A549 (cell line): Measurements from ENCODE around the gene MYO10. TPM values are rescaled to one million over a fixed set of nuclear protein-coding genes. Genes with fewer than 3 reads are reported as not detected.
A peak's percentile ranks its signal among the peaks of the same experiment; 100 is the strongest.

Experiments used
- ATAC-seq, 2 experiments: fragments of 200-7000 bp in 1 of 2; fragments of >200 bp in 1 of 2; cut with Nextera tagmentation in 1 of 2; cut with Tn5 transposase in 1 of 2; 3 replicates each; pipeline versions ENCODE4 v1.8.0 to v1.9.1; 2018 to 2020; ENCODE audit warnings: mild to moderate bottlenecking in 1 of 2, moderate library complexity in 1 of 2
- CTCF ChIA-PET: fragments of 300-600 bp; sonication (Branson Sonifier 250); formaldehyde crosslinking; extraction: SDS; loops from one replicate; lab custom pipeline; 2021; ENCODE audit warnings: antibody characterized with exemption, inconsistent platforms; lab: Yijun Ruan, JAX
- POLR2A ChIA-PET: fragments of 350-600 bp; formaldehyde crosslinking; extraction: SDS; loops from one replicate; lab custom pipeline; 2021; ENCODE audit warnings: antibody characterized with exemption, inconsistent platforms; lab: Yijun Ruan, JAX
- DNase-seq, 2 experiments: peaks; one replicate each; pipeline versions ENCODE4 v3.0.0 to v3.0.0-alpha.2; 2011 to 2016; ENCODE audit warnings: low read depth in 1 of 2, low spot score in 1 of 2
- FAIRE-seq: peaks from 2 replicates; lab custom pipeline; 2011; peaks lifted over from hg19 to GRCh38; lab: Jason Lieb, UNC
- H3K27ac ChIP-seq, 2 experiments: fragments of >200 bp; sonication (Bioruptor Twin); formaldehyde crosslinking; 3 replicates each; pipeline ENCODE4 v1.5.1; 2016 to 2017
- H3K4me1 ChIP-seq: fragments of >200 bp; sonication (Bioruptor Twin); formaldehyde crosslinking; 3 replicates; pipeline ENCODE4 v1.6.1; 2016
- H3K4me2 ChIP-seq: fragments of >200 bp; sonication (Bioruptor Twin); formaldehyde crosslinking; 3 replicates; pipeline ENCODE4 v1.6.1; 2016
- H3K4me3 ChIP-seq: fragments of >200 bp; sonication (Bioruptor Twin); formaldehyde crosslinking; 3 replicates; pipeline ENCODE4 v1.5.1; 2016
- H3K9me3 ChIP-seq: fragments of >200 bp; sonication (Bioruptor Twin); formaldehyde crosslinking; 3 replicates; pipeline ENCODE4 v1.6.1; 2016
- CBX8 ChIP-seq: fragments of 200-600 bp; sonication (generic); IDR thresholded peaks from 2 replicates; pipeline ENCODE4 v1.6.1; 2016
- EHF ChIP-seq: fragments of 250-450 bp; sonication (Bioruptor Pico); IDR thresholded peaks from 2 replicates; pipeline ENCODE4 v1.5.0; 2020; ENCODE audit warnings: mild to moderate bottlenecking
- ESRRA ChIP-seq: fragments of 150-350 bp; IDR thresholded peaks from 2 replicates; pipeline ENCODE4 v1.6.1; 2014; ENCODE audit warnings: mild to moderate bottlenecking, low read length, borderline replicate concordance
- FOSB ChIP-seq: fragments of 250-450 bp; sonication (Bioruptor Pico); IDR thresholded peaks from 2 replicates; pipeline ENCODE4 v1.5.0; 2020; ENCODE audit warnings: mild to moderate bottlenecking, moderate library complexity
- HDAC2 ChIP-seq: fragments of 200-600 bp; sonication (generic); IDR thresholded peaks from 2 replicates; pipeline ENCODE4 v1.6.1; 2016
- HOXA7 ChIP-seq: fragments of 250-450 bp; sonication (Bioruptor Pico); IDR thresholded peaks from 2 replicates; pipeline ENCODE4 v1.5.0; 2020; ENCODE audit warnings: mild to moderate bottlenecking, moderate library complexity
- HOXB13 ChIP-seq: fragments of 250-450 bp; sonication (Bioruptor Pico); IDR thresholded peaks from 2 replicates; pipeline ENCODE4 v1.5.0; 2020; ENCODE audit warnings: low read depth, mild to moderate bottlenecking, moderate library complexity
- KDM5A ChIP-seq: fragments of 200-600 bp; sonication (generic); IDR thresholded peaks from 2 replicates; pipeline ENCODE4 v1.6.1; 2016; ENCODE audit warnings: antibody characterized with exemption, mild to moderate bottlenecking
- MYC ChIP-seq: IDR thresholded peaks from 2 replicates; pipeline ENCODE4 v1.6.1; 2012; ENCODE audit warnings: mild to moderate bottlenecking, inconsistent platforms, low read length, improper control_type of control experiment, borderline replicate concordance
- RAD21 ChIP-seq, 2 experiments: fragments of >200 bp in 1 of 2; sonication (Bioruptor Twin) in 1 of 2; formaldehyde crosslinking in 1 of 2; IDR thresholded peaks in 1 of 2; conservative IDR thresholded peaks in 1 of 2; 2 replicates in 1 of 2; 3 replicates in 1 of 2; pipeline ENCODE4 v1.6.1; 2012 to 2018; ENCODE audit warnings: inconsistent platforms in 1 of 2
- RCOR1 ChIP-seq: fragments of 150-350 bp; IDR thresholded peaks from 2 replicates; pipeline ENCODE4 v1.6.1; 2014; ENCODE audit warnings: antibody characterized with exemption, low read length, low read depth
- RNF2 ChIP-seq: fragments of 200-600 bp; sonication (generic); IDR thresholded peaks from 2 replicates; pipeline ENCODE4 v1.6.1; 2016; ENCODE audit warnings: low read depth, mild to moderate bottlenecking, antibody characterized with exemption, moderate library complexity, borderline replicate concordance
- SREBF2 ChIP-seq: fragments of 450-650 bp; IDR thresholded peaks from 2 replicates; pipeline ENCODE4 v1.6.1; 2014; ENCODE audit warnings: mild to moderate bottlenecking, moderate library complexity
- TFCP2L1 ChIP-seq: fragments of 250-450 bp; sonication (Bioruptor Pico); IDR thresholded peaks from 2 replicates; pipeline ENCODE4 v1.5.0; 2021; ENCODE audit warnings: mild to moderate bottlenecking
- ZFP36 ChIP-seq: fragments of 450-650 bp; IDR thresholded peaks from 2 replicates; pipeline ENCODE4 v1.6.1; 2014; ENCODE audit warnings: borderline replicate concordance; ENCODE audit not compliant: partially characterized antibody
- ZSCAN20 ChIP-seq: fragments of 250-450 bp; sonication (Bioruptor Pico); IDR thresholded peaks from 2 replicates; pipeline ENCODE4 v1.8.0; 2022; ENCODE audit warnings: mild to moderate bottlenecking, moderate library complexity
- WGBS: methylation state at CpG from one replicate; pipeline ENCODE4 v1.1.6; 2017; ENCODE audit errors: missing lambda C conversion rate; 5-methylcytosine and 5-hydroxymethylcytosine counted together
- polyA plus RNA-seq, 4 experiments: library from polyadenylated mRNA; depleted of rRNA in 3 of 4; stranded (reverse); fragments of >200 nt; fragmentation: RNase III in 1 of 4; extraction: RNeasy Plus Mini Kit Qiagen cat#74134 plus additional on column Dnase treatment in 1 of 4; gene quantifications; 2 replicates in 3 of 4; 3 replicates in 1 of 4; pipeline ENCODE4 v1.2.3, GENCODE V29; 2011 to 2017
- TF ChIP-seq, protein P1 (sequence below): fragments of >200 bp; sonication (Bioruptor Twin); formaldehyde crosslinking; IDR thresholded peaks from 2 replicates; pipeline ENCODE4 v1.6.1; 2016
- TF ChIP-seq, protein P2 (sequence below): fragments of 450-650 bp; IDR thresholded peaks from 2 replicates; pipeline ENCODE4 v1.6.1; 2014; ENCODE audit warnings: antibody characterized with exemption
- TF ChIP-seq, protein P3 (sequence below): fragments of 250-450 bp; sonication (Bioruptor Pico); IDR thresholded peaks from 2 replicates; pipeline ENCODE4 v1.5.0; 2020; ENCODE audit warnings: low read depth, mild to moderate bottlenecking, moderate library complexity
- TF ChIP-seq, protein P4 (sequence below): fragments of >200 bp; sonication (Bioruptor Twin); formaldehyde crosslinking; IDR thresholded peaks from 3 replicates; pipeline ENCODE4 v1.6.1; 2016
- TF ChIP-seq, protein P5 (sequence below): IDR thresholded peaks from 2 replicates; pipeline ENCODE4 v1.6.1; 2012
- TF ChIP-seq, protein P6 (sequence below): fragments of 150-350 bp; IDR thresholded peaks from 2 replicates; pipeline ENCODE4 v1.6.1; 2014; ENCODE audit warnings: low read depth, mild to moderate bottlenecking, low read length

The MYO10 gene
- polyA plus RNA-seq, 2 of the 4 experiments (the other 2 are of a cell fraction) = 68.0 to 68.5 TPM

DNA sequence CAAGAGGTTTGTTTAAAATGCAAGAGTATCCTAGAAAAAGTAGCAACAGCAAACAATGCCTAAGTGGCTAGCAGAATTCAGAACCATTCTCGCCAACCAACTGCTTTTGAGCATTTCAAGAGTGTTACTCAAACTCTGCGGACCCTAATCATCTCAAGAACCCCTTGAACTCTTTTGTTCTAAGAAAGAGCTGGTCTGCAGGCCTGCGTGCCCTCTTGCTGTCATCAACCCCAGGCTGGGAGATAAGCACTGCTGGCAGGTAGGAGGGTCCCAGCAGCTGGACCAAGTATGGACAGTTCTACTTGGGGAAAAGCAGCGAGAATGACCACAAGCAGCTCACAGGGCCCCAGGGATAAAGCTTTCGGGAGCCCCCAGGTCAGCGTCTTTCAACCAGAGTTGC is 38.3 kb downstream of the MYO10 start:
- H3K4me1 ChIP-seq = peaks cover 92% of the 10 kb centered on the region
- ATAC-seq = peak in 1 of 2 experiments; percentile 0; a peak in 1 of 6 replicates
- DNase-seq = no peak
- ChIA-PET CTCF (interaction anchor here (0.6 to 2.5 kb wide), 11 partner anchors 9 to 292 kb away, joined by 3 to 10 read pairs (median 3); no protein-coding TSS in a partner anchor), POLR2A (interaction anchor here (0.9 to 1.0 kb wide), 2 partner anchors 20 to 26 kb away, joined by 3 to 5 read pairs; no protein-coding TSS in a partner anchor)
- 29% methylated on average over 6 of the region's 6 CpGs for WGBS
- H3K4me3 ChIP-seq = peak overlapping the region; percentile 3; the same call in 1 of the 3 replicates
- no peak for FAIRE-seq
- H3K4me2 ChIP-seq = peak overlapping the region; percentile 91
- peak overlapping the region; percentile 95 for H3K27ac ChIP-seq
- TF ChIP-seq, protein P1, sequence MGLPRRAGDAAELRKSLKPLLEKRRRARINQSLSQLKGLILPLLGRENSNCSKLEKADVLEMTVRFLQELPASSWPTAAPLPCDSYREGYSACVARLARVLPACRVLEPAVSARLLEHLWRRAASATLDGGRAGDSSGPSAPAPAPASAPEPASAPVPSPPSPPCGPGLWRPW = no peak
- TF ChIP-seq RNF2 = no peak
- TF ChIP-seq RCOR1 = no peak
- no peak for TF ChIP-seq CBX8
- no peak for TF ChIP-seq ZSCAN20
- no peak for TF ChIP-seq KDM5A
- TF ChIP-seq, protein P2, sequence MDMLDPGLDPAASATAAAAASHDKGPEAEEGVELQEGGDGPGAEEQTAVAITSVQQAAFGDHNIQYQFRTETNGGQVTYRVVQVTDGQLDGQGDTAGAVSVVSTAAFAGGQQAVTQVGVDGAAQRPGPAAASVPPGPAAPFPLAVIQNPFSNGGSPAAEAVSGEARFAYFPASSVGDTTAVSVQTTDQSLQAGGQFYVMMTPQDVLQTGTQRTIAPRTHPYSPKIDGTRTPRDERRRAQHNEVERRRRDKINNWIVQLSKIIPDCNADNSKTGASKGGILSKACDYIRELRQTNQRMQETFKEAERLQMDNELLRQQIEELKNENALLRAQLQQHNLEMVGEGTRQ = no peak
- no peak for TF ChIP-seq HDAC2
- 0 out of 2 replicates have a peak, but pooled peaks have one; percentile 57 for TF ChIP-seq HOXA7
- no peak for TF ChIP-seq HOXB13 (CRISPR knock-in tag)
- no peak for TF ChIP-seq TFCP2L1 (CRISPR knock-in tag)
- TF ChIP-seq, protein P3, sequence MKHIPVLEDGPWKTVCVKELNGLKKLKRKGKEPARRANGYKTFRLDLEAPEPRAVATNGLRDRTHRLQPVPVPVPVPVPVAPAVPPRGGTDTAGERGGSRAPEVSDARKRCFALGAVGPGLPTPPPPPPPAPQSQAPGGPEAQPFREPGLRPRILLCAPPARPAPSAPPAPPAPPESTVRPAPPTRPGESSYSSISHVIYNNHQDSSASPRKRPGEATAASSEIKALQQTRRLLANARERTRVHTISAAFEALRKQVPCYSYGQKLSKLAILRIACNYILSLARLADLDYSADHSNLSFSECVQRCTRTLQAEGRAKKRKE (CRISPR knock-in tag) = no peak
- peak; percentile 60; the same call in 1 of the 2 replicates for TF ChIP-seq FOSB (CRISPR knock-in tag)
- TF ChIP-seq SREBF2 = no peak
- no peak for TF ChIP-seq MYC
- TF ChIP-seq ZFP36 = no peak
- TF ChIP-seq, protein P4, sequence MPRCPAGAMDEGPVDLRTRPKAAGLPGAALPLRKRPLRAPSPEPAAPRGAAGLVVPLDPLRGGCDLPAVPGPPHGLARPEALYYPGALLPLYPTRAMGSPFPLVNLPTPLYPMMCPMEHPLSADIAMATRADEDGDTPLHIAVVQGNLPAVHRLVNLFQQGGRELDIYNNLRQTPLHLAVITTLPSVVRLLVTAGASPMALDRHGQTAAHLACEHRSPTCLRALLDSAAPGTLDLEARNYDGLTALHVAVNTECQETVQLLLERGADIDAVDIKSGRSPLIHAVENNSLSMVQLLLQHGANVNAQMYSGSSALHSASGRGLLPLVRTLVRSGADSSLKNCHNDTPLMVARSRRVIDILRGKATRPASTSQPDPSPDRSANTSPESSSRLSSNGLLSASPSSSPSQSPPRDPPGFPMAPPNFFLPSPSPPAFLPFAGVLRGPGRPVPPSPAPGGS = no peak
- TF ChIP-seq, protein P5, sequence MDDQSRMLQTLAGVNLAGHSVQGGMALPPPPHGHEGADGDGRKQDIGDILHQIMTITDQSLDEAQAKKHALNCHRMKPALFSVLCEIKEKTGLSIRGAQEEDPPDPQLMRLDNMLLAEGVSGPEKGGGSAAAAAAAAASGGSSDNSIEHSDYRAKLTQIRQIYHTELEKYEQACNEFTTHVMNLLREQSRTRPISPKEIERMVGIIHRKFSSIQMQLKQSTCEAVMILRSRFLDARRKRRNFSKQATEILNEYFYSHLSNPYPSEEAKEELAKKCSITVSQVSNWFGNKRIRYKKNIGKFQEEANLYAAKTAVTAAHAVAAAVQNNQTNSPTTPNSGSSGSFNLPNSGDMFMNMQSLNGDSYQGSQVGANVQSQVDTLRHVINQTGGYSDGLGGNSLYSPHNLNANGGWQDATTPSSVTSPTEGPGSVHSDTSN = no peak
- TF ChIP-seq EHF (CRISPR knock-in tag) = 0 out of 2 replicates have a peak, but pooled peaks have one; percentile 34
- TF ChIP-seq, protein P6, sequence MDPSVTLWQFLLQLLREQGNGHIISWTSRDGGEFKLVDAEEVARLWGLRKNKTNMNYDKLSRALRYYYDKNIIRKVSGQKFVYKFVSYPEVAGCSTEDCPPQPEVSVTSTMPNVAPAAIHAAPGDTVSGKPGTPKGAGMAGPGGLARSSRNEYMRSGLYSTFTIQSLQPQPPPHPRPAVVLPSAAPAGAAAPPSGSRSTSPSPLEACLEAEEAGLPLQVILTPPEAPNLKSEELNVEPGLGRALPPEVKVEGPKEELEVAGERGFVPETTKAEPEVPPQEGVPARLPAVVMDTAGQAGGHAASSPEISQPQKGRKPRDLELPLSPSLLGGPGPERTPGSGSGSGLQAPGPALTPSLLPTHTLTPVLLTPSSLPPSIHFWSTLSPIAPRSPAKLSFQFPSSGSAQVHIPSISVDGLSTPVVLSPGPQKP = no peak
- TF ChIP-seq RAD21 (conservative IDR thresholded peaks at IDR 0.05 in 1 of 2, IDR thresholded peaks at IDR 0.05 in 1 of 2) = no peak
- no peak for TF ChIP-seq ESRRA
- H3K9me3 ChIP-seq = no peaks in the 10 kb centered on the region
